Activated T-cell treated with anti-CD3 and anti-CD28 coated beads, Interleukin-2, amount 50 U/mL, for 24 hours (primary cell): ENCODE data around the gene TPCN1.
A peak's percentile ranks its signal among the peaks of the same experiment; 100 is the strongest.

ENCODE experiments used
- DNase-seq: peaks from one replicate; pipeline ENCODE4 v3.0.0-alpha.2; 2020
- H3K27ac Mint-ChIP-seq: 2 replicates; pipeline ENCODE4 v1.8.0; 2020; ENCODE audit warnings: mild to moderate bottlenecking, mixed read lengths
- H3K27me3 Mint-ChIP-seq: 2 replicates; pipeline ENCODE4 v1.8.0; 2020; ENCODE audit warnings: mixed read lengths
- H3K36me3 Mint-ChIP-seq: 2 replicates; pipeline ENCODE4 v1.8.0; 2020; ENCODE audit warnings: low read depth, mixed read lengths
- H3K4me1 Mint-ChIP-seq: 2 replicates; pipeline ENCODE4 v1.8.0; 2020; ENCODE audit warnings: low read depth, mixed read lengths
- H3K4me3 Mint-ChIP-seq: 2 replicates; pipeline ENCODE4 v1.8.0; 2020; ENCODE audit warnings: mild to moderate bottlenecking, moderate library complexity, mixed read lengths
- H3K9me3 Mint-ChIP-seq: 2 replicates; pipeline ENCODE4 v1.8.0; 2020; ENCODE audit warnings: mixed read lengths

The TPCN1 gene

DNA sequence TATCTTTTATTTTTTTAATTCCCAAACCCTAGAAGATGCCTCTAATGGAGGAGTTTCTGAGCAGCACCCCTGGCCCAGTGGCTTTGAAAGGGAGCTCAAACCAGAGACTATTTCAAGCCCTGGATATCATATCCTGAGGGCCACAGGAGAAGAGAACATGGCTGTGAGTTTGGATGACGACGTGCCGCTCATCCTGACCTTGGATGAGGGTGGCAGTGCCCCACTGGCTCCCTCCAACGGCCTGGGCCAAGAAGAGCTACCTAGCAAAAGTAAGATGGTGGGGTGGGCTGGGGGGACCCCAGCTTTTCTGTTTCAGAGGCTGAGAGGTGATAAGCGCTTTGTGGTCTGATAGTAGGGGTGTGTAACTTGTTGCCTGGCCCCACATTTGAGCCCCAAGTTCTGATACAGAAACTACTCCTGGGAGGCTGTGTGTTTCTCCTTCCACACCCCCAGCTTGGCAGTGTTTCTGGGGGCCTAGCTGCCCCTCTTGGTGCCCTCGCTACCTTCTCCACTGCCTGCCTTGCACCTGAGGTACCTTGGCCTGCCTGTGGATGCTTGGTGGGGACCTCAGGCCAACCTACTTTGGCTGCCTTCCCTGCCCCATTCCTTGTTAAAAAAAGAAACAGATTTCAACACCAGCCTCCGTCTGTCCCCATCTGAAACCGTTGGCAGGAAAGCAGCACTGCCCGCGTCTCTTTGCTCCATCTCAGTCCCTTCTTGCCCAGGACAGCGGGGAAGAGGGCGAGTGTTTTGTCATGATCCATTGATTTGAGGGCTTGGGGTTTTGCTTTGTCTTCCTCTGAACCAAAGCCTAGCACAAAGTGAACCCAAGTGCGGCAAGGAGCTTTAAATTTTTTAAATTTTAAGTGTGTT lies 5.7 kb downstream of the TPCN1 start:
- H3K27me3 Mint-ChIP-seq = no peaks in the 10 kb centered on the region
- peaks cover 55% of the 10 kb centered on the region for H3K4me1 Mint-ChIP-seq
- no peak for DNase-seq
- H3K27ac Mint-ChIP-seq = no peak overlapping the region
- H3K9me3 Mint-ChIP-seq = no peaks in the 10 kb centered on the region
- H3K4me3 Mint-ChIP-seq = no peak overlapping the region
- peaks cover 54% of the 10 kb centered on the region for H3K36me3 Mint-ChIP-seq

DNA sequence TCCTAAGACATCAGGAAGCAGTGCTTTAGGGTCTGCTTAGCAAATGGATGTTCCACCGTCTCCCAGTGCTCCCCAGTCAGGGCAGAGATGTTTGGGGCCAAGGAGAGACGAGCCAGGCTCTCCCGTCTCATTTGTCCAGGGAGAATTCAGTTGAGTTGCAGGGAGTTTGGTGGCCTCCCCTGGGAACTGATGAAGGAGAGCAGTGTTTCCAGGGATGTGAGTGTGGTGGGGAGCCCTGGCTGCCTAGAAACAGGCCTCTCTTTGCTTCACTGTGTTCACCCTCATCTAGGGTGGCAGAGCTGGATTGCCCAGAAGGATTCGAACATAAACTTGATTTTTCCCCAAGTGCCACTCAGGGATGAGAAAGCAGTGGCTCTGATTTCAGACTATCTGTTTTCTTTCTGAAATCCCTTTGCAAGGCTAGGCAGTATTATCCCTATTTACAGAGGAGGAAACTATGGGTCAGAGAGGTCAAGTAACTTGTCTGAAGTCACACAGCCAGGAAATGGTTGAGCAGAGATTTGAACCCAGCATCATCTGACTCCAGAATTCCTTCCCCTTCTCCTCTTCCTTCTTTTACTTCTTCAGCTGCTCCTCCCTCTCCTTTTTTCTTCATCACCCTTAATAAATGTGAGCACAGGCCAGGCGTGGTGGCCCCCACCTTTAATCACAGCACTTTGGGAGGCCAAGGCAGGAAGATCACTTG lies 6.6 kb downstream of the TPCN1 start:
- peaks cover 55% of the 10 kb centered on the region for H3K4me1 Mint-ChIP-seq
- no peak for DNase-seq
- no peaks in the 10 kb centered on the region for H3K27me3 Mint-ChIP-seq
- peaks cover 61% of the 10 kb centered on the region for H3K36me3 Mint-ChIP-seq
- peak overlapping the region; percentile 53 for H3K27ac Mint-ChIP-seq
- H3K9me3 Mint-ChIP-seq = no peaks in the 10 kb centered on the region
- H3K4me3 Mint-ChIP-seq = no peak overlapping the region

DNA sequence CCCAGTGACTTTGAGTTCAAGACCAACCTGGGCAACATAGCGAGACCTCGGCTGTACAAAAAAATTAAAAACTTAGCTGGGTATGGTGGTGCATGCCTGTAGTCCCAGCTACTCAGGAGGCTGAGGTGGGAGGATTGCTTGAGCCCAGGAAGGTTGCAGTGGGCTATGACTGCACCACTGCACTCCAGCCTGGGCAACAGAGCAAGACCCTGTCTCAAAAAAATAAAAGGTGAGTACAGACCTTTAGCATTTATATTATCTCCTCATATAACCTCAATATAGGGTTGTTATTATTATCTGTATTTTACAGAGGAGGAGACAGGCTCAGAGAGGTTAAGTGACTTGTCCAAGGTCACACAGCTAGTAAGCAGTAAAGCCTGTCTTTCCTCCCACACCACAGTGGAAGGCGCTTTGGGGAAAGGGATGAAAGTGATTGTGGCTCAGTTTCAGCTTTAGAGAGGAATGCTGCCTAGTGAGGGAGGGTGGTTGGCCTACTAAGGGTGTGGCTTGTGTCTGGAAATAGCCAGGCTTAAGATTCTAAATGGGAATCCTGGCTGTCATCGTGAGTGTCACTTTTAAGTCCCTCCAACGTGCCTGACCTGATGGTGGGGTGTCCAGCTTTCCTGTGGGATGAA lies 7.2 kb downstream of the TPCN1 start:
- H3K4me1 Mint-ChIP-seq = peaks cover 57% of the 10 kb centered on the region
- H3K4me3 Mint-ChIP-seq = no peak overlapping the region
- DNase-seq = no peak
- H3K27ac Mint-ChIP-seq = peak overlapping the region; percentile 87
- H3K27me3 Mint-ChIP-seq = no peaks in the 10 kb centered on the region
- H3K9me3 Mint-ChIP-seq = no peaks in the 10 kb centered on the region
- H3K36me3 Mint-ChIP-seq = peaks cover 68% of the 10 kb centered on the region

DNA sequence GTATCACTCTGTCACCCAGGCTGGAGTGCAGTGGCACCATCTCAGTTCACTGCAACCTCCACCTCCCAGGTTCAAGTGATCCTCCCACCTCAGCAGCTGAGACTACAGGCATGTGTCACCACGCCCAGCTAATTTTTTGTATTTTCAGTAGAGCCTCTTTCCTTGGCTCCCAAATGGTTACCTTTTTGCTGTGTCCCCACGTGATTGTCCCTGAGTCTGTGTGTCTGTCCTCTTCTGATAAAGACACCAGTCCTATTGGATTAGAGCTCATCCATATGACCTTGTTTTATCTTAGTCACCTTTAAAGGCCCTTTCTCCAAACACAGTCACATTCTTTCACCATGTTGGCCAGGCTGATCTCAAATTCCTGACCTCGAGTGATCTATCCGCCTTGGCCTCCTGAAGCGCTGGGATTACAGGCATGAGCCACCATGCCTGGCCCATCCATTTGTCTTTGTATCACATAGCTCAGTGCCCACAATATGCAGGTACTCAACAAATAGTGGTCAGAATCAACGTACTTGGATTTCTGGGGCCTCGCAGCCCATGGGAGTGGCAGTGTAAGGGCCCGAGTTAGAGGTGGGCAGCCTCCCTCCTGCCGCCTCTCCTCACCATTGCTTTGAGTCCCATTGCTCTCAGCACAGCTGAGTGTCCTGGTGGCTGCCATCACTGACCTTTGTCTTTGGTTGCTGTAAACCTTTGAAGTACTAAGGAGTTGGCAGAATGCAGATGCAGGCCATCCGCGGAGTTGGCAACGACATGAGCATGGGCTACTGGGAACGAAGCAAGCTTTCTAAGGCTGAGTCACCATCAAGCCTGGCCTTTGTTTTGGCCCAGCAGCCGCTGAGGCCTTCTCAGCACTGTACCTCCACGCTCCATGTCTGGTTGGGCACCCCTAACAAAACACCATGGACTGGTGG lies 9.3 kb downstream of the TPCN1 start:
- Mint-ChIP-seq H3K27ac (peak overlapping the region; percentile 87), H3K9me3 (no peaks in the 10 kb centered on the region), H3K4me1 (peaks cover 59% of the 10 kb centered on the region), H3K4me3 (no peak overlapping the region), H3K36me3 (peaks cover 85% of the 10 kb centered on the region), H3K27me3 (no peaks in the 10 kb centered on the region)
- no peak for DNase-seq

DNA sequence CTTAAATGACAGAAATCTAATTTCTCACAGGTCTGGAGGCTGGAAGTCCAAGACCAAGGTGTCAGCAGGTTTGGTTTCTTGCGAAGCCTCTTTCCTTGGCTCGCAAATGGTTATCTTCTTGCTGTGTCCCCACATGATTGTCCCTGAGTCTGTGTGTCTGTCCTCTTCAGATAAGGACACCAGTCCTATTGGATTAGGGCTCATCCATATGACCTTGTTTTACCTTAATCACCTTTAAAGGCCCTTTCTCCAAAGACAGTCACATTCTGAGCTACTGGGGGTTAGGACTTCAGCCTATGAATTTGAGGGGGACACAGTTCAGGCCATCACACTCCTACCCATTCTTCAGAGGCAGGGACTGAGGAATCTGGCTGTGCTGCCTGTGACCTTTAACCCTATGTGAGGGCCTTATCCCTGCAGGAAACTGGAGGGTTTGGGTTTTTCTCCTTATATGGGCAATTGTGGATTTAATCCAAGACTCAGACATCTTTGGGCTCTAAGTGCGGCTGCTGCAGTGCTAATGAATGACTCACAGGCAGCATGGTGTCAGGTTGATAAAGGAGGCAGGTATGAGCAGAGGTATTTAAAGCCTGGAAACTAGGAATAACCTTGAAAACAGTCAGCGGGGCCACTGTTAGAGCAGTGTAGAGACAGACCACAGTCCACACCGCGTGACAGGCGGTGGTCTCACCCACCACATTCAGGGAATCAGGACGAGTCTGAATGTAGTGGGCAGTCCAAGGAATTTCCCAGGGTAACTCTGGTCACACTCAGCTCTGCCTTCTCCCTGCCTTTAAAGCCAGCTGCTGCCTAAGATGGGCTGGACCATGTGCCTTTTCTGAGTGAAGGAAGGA lies 10.2 kb downstream of the TPCN1 start:
- Mint-ChIP-seq H3K36me3 (peaks cover 93% of the 10 kb centered on the region), H3K4me1 (peaks cover 63% of the 10 kb centered on the region), H3K9me3 (no peaks in the 10 kb centered on the region), H3K27ac (peak overlapping the region; percentile 44), H3K27me3 (no peaks in the 10 kb centered on the region), H3K4me3 (no peak overlapping the region)
- no peak for DNase-seq

DNA sequence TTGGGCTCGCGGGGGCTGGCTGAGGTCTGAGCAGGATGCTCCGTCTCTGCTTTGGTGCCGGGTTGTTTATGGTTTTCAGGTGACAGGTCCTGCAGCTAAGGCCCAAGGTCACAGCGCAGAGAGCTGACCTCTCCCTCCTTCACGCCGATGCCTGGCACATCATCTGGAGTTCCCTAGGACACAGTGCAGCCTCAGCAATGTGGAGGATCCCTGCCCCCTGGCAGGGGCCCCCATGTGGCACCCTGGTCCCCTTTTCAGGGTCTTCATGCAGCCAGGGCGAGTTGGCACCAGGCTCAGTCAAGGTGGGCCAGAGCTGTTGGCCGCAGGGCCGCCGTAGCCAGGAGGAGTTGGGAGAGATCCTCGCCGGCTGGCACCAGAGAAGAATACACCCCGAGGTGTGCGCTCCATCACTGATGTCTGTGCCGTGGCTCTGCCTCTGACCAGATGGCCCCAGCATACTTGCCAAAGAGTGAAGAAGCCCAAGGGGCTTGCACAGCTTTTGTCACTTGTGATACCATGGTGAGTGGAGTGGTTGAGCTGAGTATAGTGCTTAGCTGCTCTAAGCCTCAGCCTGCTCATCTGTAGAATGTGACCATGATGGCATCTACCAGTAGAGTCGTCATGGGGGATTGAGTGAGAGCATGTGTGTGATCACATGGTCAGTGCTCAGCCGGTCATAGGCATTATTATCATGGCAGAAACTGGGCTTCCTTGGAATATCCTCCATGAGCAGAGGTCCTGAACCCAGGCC lies 11.0 kb downstream of the TPCN1 start:
- Mint-ChIP-seq H3K27me3 (no peaks in the 10 kb centered on the region), H3K27ac (peak overlapping the region; percentile 91), H3K4me3 (peak overlapping the region; percentile 58), H3K9me3 (no peaks in the 10 kb centered on the region), H3K36me3 (peaks cover 92% of the 10 kb centered on the region), H3K4me1 (peaks cover 64% of the 10 kb centered on the region)
- no peak for DNase-seq

DNA sequence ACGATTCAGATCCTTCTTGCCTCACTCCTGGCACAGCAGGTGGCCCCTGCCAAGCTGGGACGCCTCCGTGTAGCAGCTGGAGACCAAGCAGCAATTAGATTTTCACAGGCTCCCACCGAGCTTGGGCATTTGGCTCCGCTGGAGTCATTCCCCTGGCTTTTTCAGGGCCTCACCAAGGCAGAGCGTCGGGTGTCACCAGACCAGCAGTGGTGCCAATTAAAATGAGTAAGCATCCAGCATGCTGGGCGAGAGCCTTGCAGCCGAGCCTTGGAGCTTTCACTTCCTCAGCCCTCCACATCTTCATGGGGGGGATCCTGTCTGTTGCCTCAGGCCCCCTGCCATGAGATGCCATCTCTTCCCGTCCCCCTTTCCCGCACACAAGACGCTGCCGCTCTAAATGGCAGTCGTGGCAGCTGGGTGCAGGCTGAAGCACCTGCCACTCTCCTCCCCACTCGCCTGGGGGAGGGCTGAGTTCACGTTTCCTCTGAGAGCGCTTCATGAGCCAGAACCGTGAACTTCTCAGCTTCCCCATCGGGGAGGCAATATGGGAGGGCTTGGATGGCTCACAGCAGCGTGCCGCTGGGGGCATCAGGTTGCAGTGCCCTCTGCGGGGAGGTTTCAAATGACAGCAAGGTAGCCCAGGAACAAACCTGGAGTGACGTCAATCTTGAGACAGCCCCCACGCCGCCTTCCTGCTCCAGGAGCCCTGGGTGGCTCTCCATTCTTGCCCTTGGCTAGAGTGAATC lies 11.7 kb downstream of the TPCN1 start:
- DNase-seq = peak; percentile 73
- Mint-ChIP-seq H3K36me3 (peaks cover 91% of the 10 kb centered on the region), H3K27me3 (no peaks in the 10 kb centered on the region), H3K9me3 (no peaks in the 10 kb centered on the region), H3K4me3 (peak overlapping the region; percentile 58), H3K27ac (peak overlapping the region; percentile 91), H3K4me1 (peaks cover 64% of the 10 kb centered on the region)

DNA sequence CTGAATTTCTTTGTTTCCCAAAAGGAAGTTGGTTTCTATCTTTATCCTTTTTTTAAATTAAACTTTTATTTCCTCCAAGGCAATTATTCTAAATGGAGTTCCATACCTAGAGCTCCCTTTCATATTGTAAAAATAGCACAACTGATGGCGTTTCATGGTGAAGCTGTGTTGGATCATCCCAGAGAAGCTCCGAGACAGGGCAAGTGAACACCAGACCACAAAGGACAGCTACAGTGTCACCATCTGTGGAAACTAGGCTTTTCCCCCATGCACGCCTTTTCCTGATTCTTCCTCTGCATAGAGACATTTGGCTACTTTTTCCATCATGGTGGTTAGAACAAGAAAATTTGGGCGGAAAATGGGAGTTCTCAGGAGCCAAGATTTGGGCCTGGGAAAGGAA lies 12.7 kb downstream of the TPCN1 start:
- no peaks in the 10 kb centered on the region for H3K27me3 Mint-ChIP-seq
- H3K4me1 Mint-ChIP-seq = peaks cover 56% of the 10 kb centered on the region
- peak overlapping the region; percentile 41 for H3K27ac Mint-ChIP-seq
- DNase-seq = no peak
- H3K9me3 Mint-ChIP-seq = no peaks in the 10 kb centered on the region
- no peak overlapping the region for H3K4me3 Mint-ChIP-seq
- peaks cover 88% of the 10 kb centered on the region for H3K36me3 Mint-ChIP-seq

DNA sequence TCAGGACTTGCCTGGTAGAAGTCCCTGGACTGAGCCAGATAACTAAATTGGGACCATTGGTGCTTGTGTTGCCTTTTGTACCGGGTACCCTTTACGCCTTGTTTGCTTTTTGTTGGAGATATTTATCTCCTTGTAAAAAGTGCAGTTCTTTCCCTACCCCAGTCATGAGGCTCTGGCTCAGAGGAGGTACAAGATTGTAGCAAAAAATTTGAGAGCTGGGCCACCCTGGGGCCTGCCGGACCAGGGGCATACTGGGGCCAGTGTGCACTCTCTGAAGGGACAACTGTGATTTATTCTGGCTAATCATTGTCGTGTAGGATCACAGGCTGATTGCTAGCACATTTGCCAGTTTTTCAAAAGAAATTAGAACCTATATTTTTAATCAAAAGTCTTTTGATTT lies 13.2 kb downstream of the TPCN1 start:
- H3K27ac Mint-ChIP-seq = no peak overlapping the region

DNA sequence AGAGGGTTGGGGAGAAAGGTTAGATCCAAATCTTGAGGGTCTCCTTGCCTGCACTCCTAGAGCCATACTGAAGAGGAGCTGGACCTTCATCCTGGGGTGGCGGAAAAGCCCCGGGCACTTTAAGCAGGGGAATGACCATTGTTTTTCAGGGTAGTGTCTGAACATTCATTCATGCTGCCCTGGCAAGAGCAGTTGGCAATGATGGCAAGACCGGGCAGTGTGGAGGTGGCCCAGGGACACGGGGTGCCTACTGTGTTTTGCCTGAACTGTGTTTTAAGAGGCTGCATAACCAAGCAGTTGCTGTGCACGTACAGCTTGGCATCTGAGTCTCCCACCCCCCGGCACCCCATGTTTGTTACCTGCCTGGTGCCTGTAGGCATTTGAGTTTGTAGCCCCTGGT lies 14.7 kb downstream of the TPCN1 start:
- H3K36me3 Mint-ChIP-seq = peaks cover 84% of the 10 kb centered on the region
- no peak for DNase-seq
- no peaks in the 10 kb centered on the region for H3K9me3 Mint-ChIP-seq
- H3K27ac Mint-ChIP-seq = no peak overlapping the region
- no peak overlapping the region for H3K4me3 Mint-ChIP-seq
- H3K27me3 Mint-ChIP-seq = no peaks in the 10 kb centered on the region
- H3K4me1 Mint-ChIP-seq = peaks cover 44% of the 10 kb centered on the region

More for the DNA sequence above, 13.2 kb downstream of the TPCN1 start:
- DNase-seq = no peak
- no peaks in the 10 kb centered on the region for H3K9me3 Mint-ChIP-seq
- H3K4me3 Mint-ChIP-seq = no peak overlapping the region
- H3K36me3 Mint-ChIP-seq = peaks cover 88% of the 10 kb centered on the region
- H3K4me1 Mint-ChIP-seq = peaks cover 54% of the 10 kb centered on the region
- no peaks in the 10 kb centered on the region for H3K27me3 Mint-ChIP-seq

DNA sequence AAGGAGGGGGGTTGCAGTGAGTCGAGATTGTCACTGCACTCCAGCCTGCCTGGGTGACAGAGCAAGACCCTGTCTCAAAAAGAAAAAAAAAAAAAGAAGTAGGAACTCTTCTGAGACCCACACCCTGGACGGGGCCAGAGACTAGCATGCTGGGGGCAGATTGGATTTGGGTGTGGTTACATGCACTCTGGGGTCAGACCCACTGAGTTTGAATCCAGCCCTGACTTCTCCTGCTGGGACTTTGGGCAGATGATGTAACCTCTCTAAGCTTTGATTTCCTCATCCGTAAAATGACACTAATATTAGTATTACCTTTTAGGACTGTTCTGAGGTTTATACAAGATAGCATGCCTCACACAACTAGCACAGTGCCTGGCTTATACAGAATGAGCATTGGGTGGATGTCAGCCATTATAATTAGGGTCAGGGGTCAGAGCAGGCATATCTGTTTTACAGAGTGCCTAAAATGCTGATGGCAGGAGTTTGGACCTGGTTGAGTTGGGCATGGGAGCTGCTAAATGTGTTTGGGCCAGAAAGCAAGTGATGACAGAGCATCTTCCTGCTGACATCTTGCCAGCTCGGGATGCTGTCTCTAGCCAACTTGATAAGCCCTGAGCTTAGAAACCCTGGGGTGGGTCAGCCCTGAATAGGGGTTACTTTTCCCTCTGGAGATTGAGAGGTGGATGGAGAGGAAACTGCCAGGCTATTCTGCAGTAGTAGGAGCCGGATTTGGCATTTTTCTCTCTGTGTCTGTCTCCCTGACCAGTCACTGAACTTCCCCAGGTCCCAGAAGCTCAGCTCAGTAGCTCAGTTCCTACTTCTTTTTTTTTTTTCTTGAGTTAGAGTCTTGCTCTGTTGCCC lies 15.5 kb downstream of the TPCN1 start:
- no peak for DNase-seq
- Mint-ChIP-seq H3K4me1 (peaks cover 40% of the 10 kb centered on the region), H3K27me3 (no peaks in the 10 kb centered on the region), H3K9me3 (no peaks in the 10 kb centered on the region), H3K4me3 (no peak overlapping the region), H3K27ac (no peak overlapping the region), H3K36me3 (peaks cover 84% of the 10 kb centered on the region)

DNA sequence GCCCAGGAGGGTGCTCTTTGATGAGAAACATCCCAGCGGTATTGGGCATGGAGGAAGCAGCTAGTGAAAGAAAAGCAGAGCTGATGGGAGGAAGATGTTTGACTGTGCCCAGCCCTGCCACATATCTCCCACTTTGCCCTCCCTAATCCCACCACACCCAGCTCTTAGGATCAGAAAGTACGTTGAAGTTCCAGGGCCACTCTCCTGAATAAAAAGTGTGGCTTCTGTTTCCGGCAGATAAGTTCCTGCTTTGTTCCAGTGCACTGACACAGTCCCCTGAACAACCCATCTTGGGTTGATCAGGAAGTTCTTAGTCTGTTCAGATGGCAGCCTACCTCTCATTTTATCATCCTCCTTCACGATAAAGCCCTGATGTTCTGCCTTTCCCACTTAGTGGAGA lies 16.5 kb downstream of the TPCN1 start:
- Mint-ChIP-seq H3K4me1 (peaks cover 30% of the 10 kb centered on the region), H3K4me3 (no peak overlapping the region), H3K9me3 (no peaks in the 10 kb centered on the region), H3K27ac (peak overlapping the region; percentile 68), H3K27me3 (no peaks in the 10 kb centered on the region), H3K36me3 (peaks cover 80% of the 10 kb centered on the region)
- no peak for DNase-seq
